ENCODE data around the gene OR51B2. TPM values are rescaled to one million over a fixed set of nuclear protein-coding genes. Genes with fewer than 3 reads are reported as not detected.
A peak's percentile ranks its signal among the peaks of the same experiment; 100 is the strongest.

OR51B2 gene
- total and polyA plus RNA-seq, 2 experiments from 2014 or later = 1.6 TPM; not detected in 1

- no peak for DNase-seq (ENCODE audit: low read depth in 1 of 2, low spot score in 1 of 2)
- Histone ChIP-seq H3K36me3 (no peaks in the 10 kb centered on the region), H3K4me3 (no peak overlapping the region), H3K9me3 (ENCODE audit: low read depth) (no peaks in the 10 kb centered on the region), H3K4me1 (ENCODE audit: low read depth) (no peaks in the 10 kb centered on the region), H3K27me3 (no peaks in the 10 kb centered on the region), H3K27ac (no peak overlapping the region)
- no peak for TF ChIP-seq CTCF (IDR thresholded peaks at IDR 0.05; ENCODE audit: low read depth, low read length)
Observed at GRCh38 chr11:5279471-5280090, 44.5 kb downstream of the OR51B2 start.

GRCh38 chr11:5277807-5278382, 46.2 kb downstream of the OR51B2 start:
- H3K27ac ChIP-seq = no peak overlapping the region
- H3K4me3 ChIP-seq = no peak overlapping the region
- no peak for TF ChIP-seq CTCF (IDR thresholded peaks at IDR 0.05; ENCODE audit: low read depth, low read length)
- H3K4me1 ChIP-seq (ENCODE audit: low read depth) = no peaks in the 10 kb centered on the region
- H3K27me3 ChIP-seq = no peaks in the 10 kb centered on the region
- DNase-seq (ENCODE audit: low read depth in 1 of 2, low spot score in 1 of 2) = no peak
- H3K9me3 ChIP-seq (ENCODE audit: low read depth) = no peaks in the 10 kb centered on the region
- H3K36me3 ChIP-seq = no peaks in the 10 kb centered on the region

- no peak for DNase-seq (ENCODE audit: low read depth in 1 of 2, low spot score in 1 of 2)
- Histone ChIP-seq H3K4me1 (ENCODE audit: low read depth) (no peaks in the 10 kb centered on the region), H3K36me3 (no peaks in the 10 kb centered on the region), H3K4me3 (no peak overlapping the region), H3K27ac (no peak overlapping the region), H3K27me3 (no peaks in the 10 kb centered on the region), H3K9me3 (ENCODE audit: low read depth) (no peaks in the 10 kb centered on the region)
- no peak for TF ChIP-seq CTCF (IDR thresholded peaks at IDR 0.05; ENCODE audit: low read depth, low read length)
Observed at GRCh38 chr11:5276697-5277096, 47.4 kb downstream of the OR51B2 start.

- TF ChIP-seq CTCF (IDR thresholded peaks at IDR 0.05; ENCODE audit: low read depth, low read length) = no peak
- Histone ChIP-seq H3K27ac (no peak overlapping the region), H3K9me3 (ENCODE audit: low read depth) (no peaks in the 10 kb centered on the region), H3K36me3 (no peaks in the 10 kb centered on the region), H3K27me3 (no peaks in the 10 kb centered on the region), H3K4me1 (ENCODE audit: low read depth) (no peaks in the 10 kb centered on the region), H3K4me3 (no peak overlapping the region)
- DNase-seq (ENCODE audit: low read depth in 1 of 2, low spot score in 1 of 2) = peak; percentile 9 to 42
Observed at GRCh38 chr11:5275369-5276110, 48.6 kb downstream of the OR51B2 start.

GRCh38 chr11:5274395-5274794, 49.7 kb downstream of the OR51B2 start:
- no peaks in the 10 kb centered on the region for H3K4me1 ChIP-seq (ENCODE audit: low read depth)
- no peaks in the 10 kb centered on the region for H3K36me3 ChIP-seq
- TF ChIP-seq CTCF (IDR thresholded peaks at IDR 0.05; ENCODE audit: low read depth, low read length) = no peak
- no peak for DNase-seq (ENCODE audit: low read depth in 1 of 2, low spot score in 1 of 2)
- no peak overlapping the region for H3K27ac ChIP-seq
- no peaks in the 10 kb centered on the region for H3K27me3 ChIP-seq
- H3K9me3 ChIP-seq (ENCODE audit: low read depth) = no peaks in the 10 kb centered on the region
- H3K4me3 ChIP-seq = no peak overlapping the region

Other genes with a start within 250 kb of the OR51B2 start
- not detected in 2 replicates for gene OR52A5, start 185.9 kb downstream of the OR51B2 start, total RNA-seq
- not detected in 2 replicates for gene OR52A5, start 185.9 kb downstream of the OR51B2 start, polyA plus RNA-seq
- gene OR52A1, start 169.5 kb downstream of the OR51B2 start, total RNA-seq = not detected in 2 replicates
- not detected in 2 replicates for gene OR52A1, start 169.5 kb downstream of the OR51B2 start, polyA plus RNA-seq
- not detected in 2 replicates for gene OR51V1, start 123.6 kb downstream of the OR51B2 start, total RNA-seq
- not detected in 2 replicates for gene OR51V1, start 123.6 kb downstream of the OR51B2 start, polyA plus RNA-seq
- not detected in 2 replicates for gene HBB, start 97.2 kb downstream of the OR51B2 start, total RNA-seq
- not detected in 2 replicates for gene HBB, start 97.2 kb downstream of the OR51B2 start, polyA plus RNA-seq
- gene HBD, start 89.8 kb downstream of the OR51B2 start, total RNA-seq = 0.95 TPM in 1 of 2 replicates, not detected in the other
- 2.8 TPM in 1 of 2 replicates, not detected in the other for gene HBD, start 89.8 kb downstream of the OR51B2 start, polyA plus RNA-seq
- gene HBG1, start 74.4 kb downstream of the OR51B2 start, total RNA-seq = not detected in 2 replicates
- not detected in 2 replicates for gene HBG1, start 74.4 kb downstream of the OR51B2 start, polyA plus RNA-seq
- gene HBG2, start 69.5 kb downstream of the OR51B2 start, total RNA-seq = not detected in 2 replicates
- gene HBG2, start 69.5 kb downstream of the OR51B2 start, polyA plus RNA-seq = 0.54 TPM in 1 of 2 replicates, not detected in the other
- gene HBE1, start 54.4 kb downstream of the OR51B2 start, total RNA-seq = 0.32 and 0.51 TPM in 2 replicates
- 0.23 TPM in 1 of 2 replicates, not detected in the other for gene HBE1, start 54.4 kb downstream of the OR51B2 start, polyA plus RNA-seq
- 0.57 and 0.85 TPM in 2 replicates for gene OR51B4, start 22.4 kb downstream of the OR51B2 start, total RNA-seq
- gene OR51B4, start 22.4 kb downstream of the OR51B2 start, polyA plus RNA-seq = 0.24 TPM in 1 of 2 replicates, not detected in the other
- gene OR51B5, start 19.2 kb upstream of the OR51B2 start, total RNA-seq = 1.4 and 3.6 TPM in 2 replicates
- 0.25 and 1.1 TPM in 2 replicates for gene OR51B5, start 19.2 kb upstream of the OR51B2 start, polyA plus RNA-seq
- not detected in 2 replicates for gene OR51B6, start 27.2 kb upstream of the OR51B2 start, total RNA-seq
- 0.39 TPM in 1 of 2 replicates, not detected in the other for gene OR51B6, start 27.2 kb upstream of the OR51B2 start, polyA plus RNA-seq
- gene OR51M1, start 59.5 kb upstream of the OR51B2 start, total RNA-seq = not detected in 2 replicates
- gene OR51M1, start 59.5 kb upstream of the OR51B2 start, polyA plus RNA-seq = not detected in 2 replicates
- gene OR51Q1, start 97.8 kb upstream of the OR51B2 start, total RNA-seq = not detected in 2 replicates
- not detected in 2 replicates for gene OR51Q1, start 97.8 kb upstream of the OR51B2 start, polyA plus RNA-seq
- 0.60 TPM in 1 of 2 replicates, not detected in the other for gene OR51I1, start 117.2 kb upstream of the OR51B2 start, total RNA-seq
- not detected in 2 replicates for gene OR51I1, start 117.2 kb upstream of the OR51B2 start, polyA plus RNA-seq
- gene OR51I2, start 125.0 kb upstream of the OR51B2 start, total RNA-seq = not detected in 2 replicates
- gene OR51I2, start 125.0 kb upstream of the OR51B2 start, polyA plus RNA-seq = 0.19 TPM in 1 of 2 replicates, not detected in the other
- gene OR52D1, start 164.4 kb upstream of the OR51B2 start, total RNA-seq = not detected in 2 replicates
- 0.82 TPM in 1 of 2 replicates, not detected in the other for gene OR52D1, start 164.4 kb upstream of the OR51B2 start, polyA plus RNA-seq
- 0.81 and 1.9 TPM in 2 replicates for gene UBQLN3, start 185.7 kb upstream of the OR51B2 start, total RNA-seq
- 0.52 TPM in 1 of 2 replicates, not detected in the other for gene UBQLN3, start 185.7 kb upstream of the OR51B2 start, polyA plus RNA-seq
- gene UBQLNL, start 192.4 kb upstream of the OR51B2 start, total RNA-seq = 0.92 and 3.4 TPM in 2 replicates
- gene UBQLNL, start 192.4 kb upstream of the OR51B2 start, polyA plus RNA-seq = 2.1 and 2.4 TPM in 2 replicates
- 0.46 and 0.83 TPM in 2 replicates for gene OR52H1, start 224.2 kb upstream of the OR51B2 start, total RNA-seq
- 0.43 TPM in 1 of 2 replicates, not detected in the other for gene OR52H1, start 224.2 kb upstream of the OR51B2 start, polyA plus RNA-seq